Bronchus fibroblast of lung (primary cell): Measurements from ENCODE around the gene NAT8L. TPM values are rescaled to one million over a fixed set of nuclear protein-coding genes. Genes with fewer than 3 reads are reported as not detected.

Source experiments
- total RNA-seq: library from RNA; depleted of rRNA; stranded (reverse); fragments of >200 nt; gene quantifications from 2 replicates; pipeline ENCODE4 v1.2.3, GENCODE V29; 2015

The NAT8L gene, protein sequence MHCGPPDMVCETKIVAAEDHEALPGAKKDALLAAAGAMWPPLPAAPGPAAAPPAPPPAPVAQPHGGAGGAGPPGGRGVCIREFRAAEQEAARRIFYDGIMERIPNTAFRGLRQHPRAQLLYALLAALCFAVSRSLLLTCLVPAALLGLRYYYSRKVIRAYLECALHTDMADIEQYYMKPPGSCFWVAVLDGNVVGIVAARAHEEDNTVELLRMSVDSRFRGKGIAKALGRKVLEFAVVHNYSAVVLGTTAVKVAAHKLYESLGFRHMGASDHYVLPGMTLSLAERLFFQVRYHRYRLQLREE
- under 0.01 TPM in 1 of 2 replicates, not detected in the other for total RNA-seq

DNA sequence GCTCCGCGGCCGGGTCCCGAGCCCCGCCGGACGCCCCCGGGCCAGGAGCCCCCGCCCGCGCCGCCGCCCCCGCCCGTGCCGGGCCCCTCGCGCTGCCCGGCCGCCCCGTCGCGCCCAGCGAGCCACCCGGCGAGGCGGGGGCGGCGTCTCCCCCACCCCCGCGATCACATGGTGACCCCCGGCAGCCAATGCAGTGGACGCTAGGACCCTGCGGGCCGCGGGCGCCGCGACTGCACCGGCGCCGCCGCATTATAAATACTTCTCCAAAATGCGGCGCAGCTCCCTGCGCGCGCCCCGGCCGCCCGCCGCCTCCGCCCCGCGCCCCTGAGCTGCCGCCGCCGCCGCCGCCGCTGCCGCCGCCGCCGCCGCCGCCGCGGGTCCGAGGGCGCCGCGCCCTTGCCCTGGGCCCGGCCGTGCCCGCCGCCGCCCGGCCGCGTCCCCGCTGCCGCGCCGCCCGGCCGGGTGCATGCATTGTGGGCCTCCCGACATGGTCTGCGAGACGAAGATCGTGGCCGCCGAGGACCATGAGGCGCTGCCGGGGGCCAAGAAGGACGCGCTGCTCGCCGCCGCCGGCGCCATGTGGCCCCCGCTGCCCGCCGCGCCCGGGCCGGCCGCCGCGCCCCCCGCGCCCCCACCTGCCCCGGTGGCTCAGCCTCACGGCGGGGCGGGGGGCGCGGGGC lies at the start of gene NAT8L:
Gene NAT8L, plus strand, starts transcription at position 282 of the 680 bp plus-strand sequence. Its CDS starts 185 bp downstream, at position 467.

Other genes starting within 250 kb of the NAT8L start
- gene LETM1, start 203.2 kb upstream of the NAT8L start, total RNA-seq: 43.9 and 48.3 TPM in 2 replicates
- gene NSD2, start 187.9 kb upstream of the NAT8L start, total RNA-seq: 72.1 and 76.8 TPM in 2 replicates
- gene NELFA, start 50.4 kb upstream of the NAT8L start, total RNA-seq: 18.3 and 19.9 TPM in 2 replicates
- gene HAUS3, start 182.8 kb downstream of the NAT8L start, total RNA-seq: 6.5 and 9.8 TPM in 2 replicates
- 0.59 and 2.0 TPM in 2 replicates for gene POLN, start 182.8 kb downstream of the NAT8L start, total RNA-seq
- 56.3 and 58.1 TPM in 2 replicates for gene MXD4, start 202.8 kb downstream of the NAT8L start, total RNA-seq